HEK293T (cell line): Measurements from ENCODE around the gene SLC35E2B.
"Not testable (repeated sequence)": the region's sequence is repeated elsewhere in the genome, so short reads cannot be mapped to it uniquely, and the experiment has no call there.

ENCODE experiments used
- ARNT ChIP-seq: fragments of 450-650 bp; IDR thresholded peaks from 2 replicates; pipeline ENCODE4 v1.6.1; 2017; ENCODE audit warnings: mild to moderate bottlenecking
- BHLHE40 ChIP-seq: fragments of 450-650 bp; IDR thresholded peaks from 2 replicates; pipeline ENCODE4 v1.6.1; 2016; ENCODE audit warnings: mild to moderate bottlenecking, moderate library complexity, borderline replicate concordance
- FOXA1 ChIP-seq: fragments of 450-650 bp; IDR thresholded peaks from 2 replicates; pipeline ENCODE4 v1.6.1; 2016; ENCODE audit warnings: mild to moderate bottlenecking
- FOXK2 ChIP-seq: fragments of 450-650 bp; IDR thresholded peaks from 2 replicates; pipeline ENCODE4 v1.6.1; 2016; ENCODE audit warnings: mild to moderate bottlenecking
- FOXM1 ChIP-seq: fragments of 450-650 bp; IDR thresholded peaks from 2 replicates; pipeline ENCODE4 v1.6.1; 2017; ENCODE audit warnings: mild to moderate bottlenecking, borderline replicate concordance
- HDGF ChIP-seq: fragments of 450-650 bp; IDR thresholded peaks from 2 replicates; pipeline ENCODE4 v1.6.1; 2017; ENCODE audit warnings: antibody characterized with exemption, borderline replicate concordance
- SP1 ChIP-seq: fragments of 450-650 bp; IDR thresholded peaks from 2 replicates; pipeline ENCODE4 v1.6.1; 2017
- SUZ12 ChIP-seq: fragments of 450-650 bp; IDR thresholded peaks from 2 replicates; pipeline ENCODE4 v1.6.1; 2016; ENCODE audit warnings: mild to moderate bottlenecking
- TARDBP ChIP-seq: fragments of 450-650 bp; IDR thresholded peaks from 2 replicates; pipeline ENCODE4 v1.6.1; 2016

- not testable (repeated sequence) for TF ChIP-seq FOXK2, TARDBP, BHLHE40, FOXM1, ARNT, FOXA1, SUZ12, HDGF, SP1
These were observed 276 bp downstream of the SLC35E2B start for GRCh38 chr1:1692324-1692713.
